NCI-H2227 treated with DMSO at 0.1 percent for 48 hours (cell line): ENCODE results near the gene EBF3.
A peak's percentile ranks its signal among the peaks of the same experiment; 100 is the strongest.

ENCODE experiments used
- DNase-seq: peaks from one replicate; lab custom pipeline; 2025; lab: John Stamatoyannopoulos, UW

Gene EBF3

DNA sequence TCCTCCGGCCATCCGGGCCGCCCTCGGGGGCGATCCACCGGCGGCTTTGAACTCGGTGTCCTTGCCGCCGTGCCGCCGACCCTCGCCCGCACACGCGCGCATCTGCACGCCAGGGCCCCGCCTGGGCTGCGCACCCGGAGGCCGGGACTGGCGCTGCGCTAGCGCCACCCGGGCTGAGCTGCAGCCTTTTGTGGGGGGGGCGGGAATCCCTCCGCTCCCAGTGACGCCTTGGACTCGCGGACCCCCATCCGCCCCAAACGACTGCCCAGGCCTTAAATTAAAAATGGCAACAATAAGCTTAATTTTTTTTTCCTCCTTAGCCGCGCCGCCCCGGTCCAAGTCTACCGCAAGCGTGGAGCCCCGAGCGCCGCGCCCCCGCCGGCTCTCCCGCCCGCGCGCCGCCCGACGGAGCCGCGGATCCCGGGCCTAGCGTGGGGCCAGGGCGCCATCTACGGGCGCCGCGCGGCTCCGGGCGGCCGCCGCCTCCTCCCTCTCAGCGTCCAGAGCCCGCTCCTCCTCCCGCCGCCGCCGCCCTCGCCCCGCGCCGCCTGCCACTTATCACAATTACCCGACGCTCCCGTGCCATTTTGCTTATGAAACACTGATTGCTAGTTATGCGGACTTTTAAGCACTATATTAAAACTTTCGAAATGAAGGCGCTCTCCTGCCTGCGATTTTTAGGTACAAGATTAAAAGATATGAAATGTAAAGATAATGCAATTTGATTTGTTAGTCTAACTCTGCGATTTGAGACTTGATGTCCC is 7.5 kb upstream of the EBF3 start:
- DNase-seq: peak; percentile 21

DNA sequence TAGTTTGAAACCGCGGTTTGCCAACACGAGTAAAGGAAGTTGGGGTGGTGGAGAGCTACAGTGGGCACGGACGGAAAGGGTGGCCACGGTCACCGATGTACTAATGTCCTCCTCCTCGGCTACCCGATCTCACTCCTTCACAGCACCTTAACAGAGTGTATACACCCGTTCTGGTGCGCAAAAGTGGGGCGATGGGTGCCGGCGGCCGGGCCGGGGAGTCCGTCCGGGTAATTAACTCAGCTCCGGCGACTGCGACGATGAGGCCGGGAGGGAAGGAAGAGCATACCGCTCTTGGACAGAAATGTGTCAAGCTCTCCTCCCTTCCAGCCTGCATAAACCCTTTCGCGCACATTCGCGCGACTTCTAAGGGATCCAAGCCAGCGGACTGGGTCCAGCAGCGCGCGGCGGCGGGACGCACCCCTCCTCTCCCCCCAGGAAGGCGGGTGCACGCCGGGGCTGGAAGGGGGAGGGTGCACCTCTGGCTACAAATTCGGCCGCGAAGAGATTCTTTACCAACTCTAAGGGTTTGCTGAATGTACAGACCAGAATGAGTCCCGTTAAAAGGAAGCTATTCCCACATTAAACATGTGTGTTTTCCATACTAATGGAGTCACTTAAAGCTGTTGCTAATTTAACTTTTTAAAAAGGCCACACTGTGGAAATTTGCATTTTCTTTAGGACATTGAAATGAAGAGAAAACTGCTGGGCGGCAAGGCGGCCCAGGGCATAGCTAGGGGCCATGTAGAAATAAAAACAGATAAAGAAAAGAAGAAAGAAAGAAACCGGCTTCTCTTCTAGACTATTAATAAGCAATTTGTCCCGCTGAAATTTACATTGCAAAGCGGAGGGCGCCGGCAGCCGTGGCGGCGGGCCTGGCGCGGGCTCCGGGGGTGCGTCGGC is 6.6 kb upstream of the EBF3 start:
- no peak for DNase-seq

DNA sequence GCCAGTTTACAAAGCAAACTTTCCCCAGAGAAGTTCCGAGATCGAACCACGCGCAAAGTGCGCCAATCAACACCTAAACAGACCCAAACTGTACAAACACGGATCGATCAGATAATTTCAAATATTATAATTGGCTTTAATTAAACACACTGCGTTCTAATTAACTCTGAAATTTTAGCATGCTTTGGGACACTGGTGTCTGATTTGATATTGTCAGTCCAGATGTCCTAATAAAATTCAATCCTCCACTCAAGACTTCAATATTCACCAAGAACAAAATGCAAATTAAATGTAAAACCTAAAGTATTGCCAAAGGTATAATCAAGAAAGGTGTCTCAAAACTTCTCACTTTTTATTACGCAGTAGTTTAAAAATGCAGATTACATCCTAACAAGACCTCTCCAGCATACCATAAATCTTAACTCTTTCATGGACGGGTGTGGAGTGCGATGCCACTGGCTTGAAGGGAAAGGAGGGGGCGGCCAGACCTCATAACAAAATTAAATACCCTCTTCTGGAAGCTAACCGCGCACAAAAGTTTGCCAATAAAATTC is 5.9 kb upstream of the EBF3 start:
- DNase-seq: no peak

DNA sequence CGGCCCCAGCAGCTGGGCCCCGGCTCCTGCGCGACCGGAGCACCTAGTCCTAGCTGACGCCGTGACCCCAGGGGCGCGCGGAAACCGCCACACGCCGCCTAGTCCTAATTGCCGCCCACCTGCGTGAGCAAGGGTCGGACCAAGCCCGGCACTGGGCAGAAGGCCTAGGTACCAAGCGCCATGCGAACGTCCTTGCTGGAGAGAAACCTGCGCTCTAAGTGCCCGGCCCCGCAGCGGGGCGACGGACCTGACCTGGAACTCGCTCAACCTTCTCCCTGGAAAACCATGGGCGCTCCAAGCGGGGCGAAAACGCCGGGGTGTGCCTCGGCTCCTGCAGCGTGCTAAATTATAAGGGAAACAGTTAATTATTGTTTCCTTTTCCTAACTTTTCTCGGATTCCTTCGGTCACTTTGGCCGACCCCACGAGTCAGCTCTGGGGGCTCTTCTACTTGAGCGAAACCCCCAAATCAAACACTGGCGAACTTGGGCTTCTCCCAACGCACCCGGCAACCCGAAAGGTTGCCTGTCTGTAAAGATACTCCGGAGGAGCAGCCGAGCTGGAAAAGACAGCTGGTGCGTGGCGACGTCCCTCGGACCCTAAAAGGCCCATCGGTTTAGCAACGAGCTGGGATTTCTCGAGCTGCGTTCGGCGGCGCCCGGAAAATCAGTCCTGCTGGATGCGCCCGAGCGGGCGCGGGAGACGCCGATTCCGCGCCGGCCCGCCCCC is 5.3 kb upstream of the EBF3 start:
- no peak for DNase-seq

DNA sequence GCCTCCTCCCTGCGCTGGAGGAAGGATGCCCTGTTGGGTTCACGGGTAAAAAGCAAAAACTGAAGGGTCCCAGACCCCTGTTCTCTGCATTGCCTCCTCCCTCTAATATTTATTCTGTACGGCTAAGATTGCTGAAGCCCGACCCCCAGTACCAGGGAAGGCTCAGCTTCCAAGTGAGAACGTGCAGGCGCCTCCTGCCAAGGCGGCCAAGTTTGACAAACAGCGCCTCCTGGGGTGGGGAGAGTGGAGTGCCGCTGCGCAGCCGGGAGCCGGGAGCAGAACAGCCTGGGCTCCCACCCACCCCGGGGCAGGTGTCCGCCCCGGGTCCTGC is 4.7 kb upstream of the EBF3 start:
- DNase-seq: no peak

DNA sequence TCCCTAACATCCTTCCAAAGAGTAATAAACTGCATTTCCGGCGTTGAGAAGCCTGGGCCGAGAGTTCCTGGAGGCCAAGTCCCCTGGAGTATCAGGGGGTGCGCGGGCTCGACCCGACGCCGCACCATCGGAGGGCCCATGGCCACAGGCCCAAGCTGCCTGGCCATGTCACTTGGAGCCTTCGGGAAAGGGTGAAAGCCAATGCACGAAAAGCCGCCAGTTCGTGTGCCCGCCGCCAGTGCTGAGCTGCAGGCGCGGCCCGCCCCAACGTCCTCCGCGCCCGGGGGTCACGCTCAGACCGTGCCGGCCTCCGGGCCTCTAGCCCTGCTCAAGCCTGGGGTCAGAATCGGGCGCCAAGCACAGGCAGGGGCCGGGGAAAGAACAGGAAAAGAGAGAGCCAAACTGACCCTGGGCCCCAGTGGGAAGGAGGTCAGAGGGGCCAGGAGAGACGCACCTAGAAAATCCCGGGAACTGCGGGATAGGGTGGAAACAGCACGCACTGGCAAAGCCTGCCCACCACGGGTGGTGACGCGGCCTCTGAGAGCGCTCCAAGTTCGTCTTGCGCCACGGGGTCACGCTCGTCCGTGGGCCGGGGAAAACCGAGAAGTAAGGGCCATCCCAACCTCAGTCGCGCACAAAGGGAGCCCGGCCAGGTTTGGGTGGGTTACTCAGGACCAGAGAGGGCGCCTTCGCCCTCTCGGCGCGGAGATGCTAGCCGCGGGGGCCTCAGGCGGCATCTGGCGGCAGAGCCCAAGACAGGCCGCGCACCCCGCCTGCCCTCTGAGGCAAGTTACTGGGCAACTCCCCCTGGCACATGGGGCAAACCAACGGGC is 4.2 kb upstream of the EBF3 start:
- no peak for DNase-seq

DNA sequence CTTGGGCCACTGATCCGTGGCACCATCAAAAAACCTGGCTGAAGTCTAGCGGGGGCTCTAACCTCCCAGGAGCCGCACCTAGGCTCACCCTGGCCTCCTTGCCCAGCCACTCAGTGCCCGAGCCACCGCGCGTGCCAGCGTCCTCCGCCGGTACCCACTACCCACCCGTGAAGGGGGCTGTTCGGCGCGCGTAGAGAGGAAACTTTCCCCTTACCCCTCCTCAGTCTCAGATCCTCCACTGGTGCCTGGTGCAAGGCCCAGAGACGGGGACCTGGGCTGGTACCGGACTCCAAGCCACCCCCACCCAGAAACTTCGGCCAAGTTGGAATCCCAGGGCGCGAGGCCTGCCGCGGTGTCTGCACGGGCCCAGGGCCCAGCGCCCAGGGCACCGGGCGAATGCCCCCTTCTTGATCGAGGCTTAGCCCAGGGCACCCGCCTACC is 3.5 kb upstream of the EBF3 start:
- DNase-seq: no peak

DNA sequence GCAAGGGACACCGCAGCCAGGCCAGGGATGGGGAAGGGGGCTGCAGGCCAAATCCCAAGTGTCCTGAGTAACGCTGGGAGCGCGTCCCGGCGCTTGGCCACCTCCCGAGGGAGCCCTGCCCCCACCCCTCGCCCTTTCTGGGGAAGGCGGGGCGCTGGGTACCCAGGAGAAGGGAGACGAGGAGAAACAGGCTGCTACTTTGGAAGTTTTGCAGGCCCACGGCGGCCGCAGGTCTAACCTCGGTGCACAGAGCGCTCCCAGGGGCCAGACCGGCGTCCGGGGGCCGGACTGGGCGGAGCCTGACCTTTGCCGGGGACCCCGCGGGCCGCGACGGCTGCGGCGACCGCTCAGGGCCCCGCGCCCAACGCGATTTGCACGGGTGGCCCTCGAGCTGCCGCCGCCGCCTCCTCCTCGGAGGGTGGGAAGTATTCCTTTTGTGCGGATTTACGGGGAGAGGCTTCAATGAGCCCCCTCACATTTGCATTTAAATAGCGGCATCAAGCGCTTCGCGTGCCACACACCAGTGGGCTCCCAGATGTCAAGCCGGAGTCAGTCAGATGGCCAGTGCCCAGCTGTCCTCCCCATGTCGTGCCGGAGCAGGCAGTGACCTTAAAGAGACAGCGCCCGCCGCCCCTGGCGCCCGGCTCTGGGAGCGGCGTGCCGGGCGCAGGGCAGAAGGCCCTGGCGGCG is 3.0 kb upstream of the EBF3 start:
- no peak for DNase-seq

DNA sequence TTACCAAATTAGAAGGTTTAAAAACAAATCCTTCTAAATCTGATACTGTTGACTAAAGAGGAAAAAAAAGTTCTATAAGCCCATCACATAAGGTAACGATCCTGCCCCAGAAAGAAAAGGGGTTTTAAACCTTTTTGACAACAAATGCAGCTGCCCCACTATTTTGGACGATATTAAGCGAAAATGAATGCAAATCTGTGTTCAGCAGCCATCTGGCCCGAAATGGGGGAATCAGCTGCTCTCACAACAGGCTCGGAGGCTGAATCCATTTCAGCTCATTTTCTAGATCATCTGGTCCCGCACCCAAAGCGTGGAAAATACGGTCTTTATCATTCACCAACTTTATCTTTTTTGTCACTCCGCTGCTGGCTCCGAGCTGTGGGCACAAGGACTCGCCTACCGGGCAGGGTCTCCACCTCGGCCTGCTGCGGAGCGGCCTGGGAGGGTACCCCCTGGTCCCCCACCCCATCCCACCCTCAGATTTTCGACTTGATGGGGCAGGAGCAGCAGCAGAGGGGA is 2.4 kb upstream of the EBF3 start:
- no peak for DNase-seq

DNA sequence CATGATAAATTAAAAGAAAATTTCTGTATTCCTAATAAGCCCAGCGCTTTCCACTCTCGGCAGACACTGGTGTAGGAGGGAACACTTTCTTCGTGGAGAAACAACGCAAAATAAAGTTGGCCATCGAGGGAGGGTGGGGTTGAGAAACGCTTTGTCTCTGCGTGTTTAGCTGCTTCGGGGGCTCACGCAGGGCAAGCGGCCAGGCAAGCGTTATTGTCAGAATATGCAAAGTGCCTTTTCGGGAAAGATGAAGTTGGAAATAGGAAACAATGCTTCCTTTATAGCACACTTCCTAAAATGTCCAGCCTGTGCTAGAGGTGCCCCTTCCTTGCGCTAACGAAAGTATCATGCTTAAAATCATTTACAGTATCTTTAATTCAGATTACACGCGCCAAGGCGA is 1.9 kb upstream of the EBF3 start:
- DNase-seq: no peak

DNA sequence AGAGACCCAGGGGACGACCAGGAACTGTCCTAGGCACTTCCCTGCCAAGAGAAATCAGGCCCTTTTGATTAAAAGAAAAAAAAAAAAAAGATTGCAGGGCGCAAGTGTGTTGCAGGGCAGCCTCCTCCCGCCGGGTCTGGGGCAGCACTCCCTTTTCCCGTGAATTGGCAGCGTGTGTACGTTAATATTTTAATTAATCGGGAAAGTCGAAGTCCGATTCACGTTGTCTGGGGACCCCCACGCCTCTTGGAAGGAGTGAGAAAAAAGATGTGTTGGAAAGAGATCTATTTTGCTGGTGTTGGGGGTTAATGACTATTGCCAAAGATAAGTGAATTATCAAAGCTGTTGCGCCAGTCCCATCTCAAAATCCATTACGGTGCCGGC is 1.3 kb upstream of the EBF3 start:
- no peak for DNase-seq

DNA sequence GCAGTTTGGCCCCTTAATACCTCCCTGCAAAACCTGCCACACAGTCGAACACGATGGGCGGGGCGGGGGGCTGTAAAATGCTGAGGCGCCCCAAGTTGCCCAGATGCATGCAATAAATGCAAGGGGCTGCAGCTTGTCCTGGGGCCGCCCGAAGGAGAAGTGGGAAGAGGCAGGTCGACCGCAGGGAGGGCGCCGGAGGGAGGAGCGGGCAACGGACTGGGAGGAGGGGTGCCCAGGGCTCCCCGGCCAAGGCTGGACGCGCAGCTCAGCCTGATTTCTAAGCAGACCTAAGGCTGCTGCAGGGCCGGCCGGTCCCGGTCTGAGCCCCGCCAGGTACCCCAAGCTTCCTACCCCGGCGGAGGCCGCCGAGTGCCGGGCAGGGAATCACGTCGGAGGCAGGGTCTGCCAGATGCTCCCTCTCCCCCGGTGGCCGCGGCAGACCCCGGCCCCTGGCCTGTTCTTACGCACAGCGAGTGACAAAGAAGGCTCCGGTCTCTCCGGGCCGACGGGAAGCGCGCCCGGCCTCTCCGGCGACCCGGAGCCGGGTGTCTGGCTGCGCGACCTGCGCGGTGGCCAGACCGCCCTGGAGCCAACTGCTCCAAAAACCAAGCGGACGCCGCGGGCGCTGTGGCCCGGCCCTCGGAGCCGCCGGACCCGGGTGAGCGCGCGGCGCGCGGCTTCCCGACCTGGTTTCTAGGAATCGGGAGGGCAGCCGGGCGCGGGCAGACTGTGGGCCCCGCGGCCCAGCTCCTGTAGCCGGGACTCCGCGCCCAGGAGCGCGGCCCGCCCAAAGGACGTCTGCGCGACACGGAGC is 744 bp upstream of the EBF3 start:
- DNase-seq: no peak

DNA sequence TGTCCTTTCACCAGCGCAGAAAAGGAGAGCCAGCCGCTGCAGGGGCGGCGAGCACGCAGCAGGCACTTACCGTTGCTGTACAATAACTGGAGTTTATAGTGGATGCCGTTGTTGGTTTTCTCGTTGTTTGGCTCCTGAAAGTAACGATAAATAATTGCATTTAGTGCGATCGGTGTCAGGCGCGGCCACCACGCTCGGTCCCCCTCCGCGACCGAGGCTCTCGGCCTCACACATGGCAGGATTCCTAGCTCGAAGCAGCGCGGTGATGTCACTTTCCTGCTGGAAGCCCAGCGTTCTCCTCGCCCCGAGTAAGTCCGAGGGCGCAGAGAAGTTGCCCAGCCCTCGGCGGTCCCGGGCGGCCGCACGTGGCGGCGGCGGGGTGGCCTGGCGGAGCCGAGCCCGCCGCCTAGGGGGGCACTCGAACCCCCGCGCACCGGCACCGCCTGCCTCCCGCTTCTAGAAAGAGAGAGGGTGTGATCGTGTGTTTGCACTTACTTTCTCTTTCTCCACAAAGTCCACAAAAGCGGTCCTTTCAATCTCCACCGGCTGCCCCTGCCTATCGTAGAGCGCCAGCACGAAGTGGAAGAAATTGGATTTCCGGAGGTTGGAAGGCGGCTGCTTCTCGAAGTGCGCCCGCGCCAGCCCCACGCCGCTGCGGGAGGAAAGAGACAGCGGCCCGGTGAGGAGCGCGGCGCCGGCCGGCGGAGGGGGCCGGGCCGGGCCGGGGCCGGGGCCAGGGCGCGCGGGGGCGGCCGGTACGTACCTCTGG is 1.0 kb downstream of the EBF3 start:
- DNase-seq: no peak

DNA sequence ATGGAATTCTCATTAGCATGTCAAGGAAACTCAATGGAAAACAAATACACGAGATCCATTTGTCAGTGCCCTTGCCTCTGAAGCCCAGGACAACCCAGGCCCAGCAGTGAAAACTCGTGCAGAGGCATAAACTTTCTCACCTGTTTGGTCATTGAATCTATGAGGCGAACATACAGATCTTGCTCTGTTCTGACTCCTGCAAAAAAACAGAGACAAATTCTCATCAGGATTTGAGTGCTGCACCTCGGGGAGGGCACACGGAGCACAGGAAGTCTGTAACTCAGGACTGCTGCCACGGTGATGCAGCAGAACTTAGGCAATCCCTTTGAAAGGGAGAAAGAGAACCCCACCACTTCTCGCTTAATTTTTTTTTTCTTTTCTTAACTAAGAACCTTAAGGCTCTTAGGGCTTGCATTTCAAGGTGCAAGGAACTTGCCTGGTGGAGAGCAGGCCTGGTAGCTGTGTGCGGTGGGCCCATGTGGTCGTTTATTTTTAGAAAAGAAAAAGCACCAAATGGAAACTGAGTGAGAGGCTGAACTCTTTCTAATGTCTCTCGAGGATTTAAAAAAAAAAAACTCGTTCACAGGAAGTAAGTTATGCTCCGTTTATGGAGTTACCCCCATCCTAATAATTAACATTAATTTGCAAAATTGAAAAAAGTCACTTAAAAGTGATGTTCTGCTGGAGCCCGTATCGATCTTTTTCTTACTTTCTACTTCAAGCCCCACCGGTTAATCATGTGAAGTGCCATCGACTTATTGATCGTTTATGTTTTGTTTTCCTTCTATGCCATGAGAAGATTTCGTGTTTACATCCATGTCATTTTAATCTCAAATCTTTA is 1.8 kb downstream of the EBF3 start:
- no peak for DNase-seq

DNA sequence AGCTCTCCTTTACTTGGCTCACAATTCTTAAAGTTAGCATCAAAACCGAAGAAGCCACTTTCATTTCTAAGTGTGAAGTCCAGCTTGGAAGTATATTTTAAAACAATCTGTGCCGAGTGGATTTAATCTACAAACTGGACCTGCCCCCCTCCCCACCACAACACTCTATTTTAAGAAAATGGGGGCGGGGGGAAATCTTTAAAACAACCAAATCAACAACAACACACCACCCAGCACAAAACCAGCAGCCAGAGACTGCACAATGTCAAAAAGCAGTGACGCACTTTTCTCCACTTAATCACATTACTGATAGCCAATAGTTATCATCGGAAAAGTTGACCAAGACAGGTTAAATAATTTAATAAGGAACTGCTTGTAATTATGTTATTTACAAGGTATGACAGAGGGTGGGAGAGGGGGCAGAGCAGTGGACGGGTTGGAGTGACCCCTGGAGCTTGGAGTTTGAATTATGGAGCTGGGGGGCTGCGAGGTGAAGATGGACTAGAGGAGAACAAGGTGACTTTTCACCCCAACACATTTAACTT is 2.8 kb downstream of the EBF3 start:
- DNase-seq: no peak

DNA sequence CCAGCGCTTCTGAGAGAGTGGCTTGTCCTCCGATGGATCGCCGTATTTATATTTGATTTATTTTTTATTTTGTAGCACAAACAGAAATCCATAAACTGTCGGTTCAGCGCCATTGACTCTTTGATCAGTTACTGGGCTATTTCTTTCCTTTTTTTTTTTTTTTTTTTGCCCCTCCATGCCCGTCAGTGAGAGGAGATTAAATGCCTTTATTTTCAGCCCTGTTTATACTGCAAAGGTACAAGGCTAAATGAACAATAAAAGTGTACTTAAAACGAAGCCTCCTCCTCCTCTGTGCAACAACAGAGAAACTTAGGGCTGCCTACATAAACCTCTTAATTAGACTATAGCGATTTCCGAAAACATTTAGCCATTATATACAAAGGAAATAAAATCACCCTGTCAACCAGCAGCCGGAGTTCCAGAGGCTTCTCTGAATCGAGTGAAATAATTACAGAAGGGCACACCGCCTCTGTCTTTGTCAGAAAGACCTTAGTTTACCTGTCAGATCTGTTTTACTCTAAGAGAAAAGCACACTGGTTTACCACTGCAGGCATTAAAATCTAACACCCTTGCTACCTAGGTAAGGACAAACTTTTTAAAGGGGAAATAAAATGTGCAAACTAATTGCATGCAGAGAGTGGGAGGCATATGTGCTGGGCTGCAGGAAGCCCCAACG is 3.5 kb downstream of the EBF3 start:
- no peak for DNase-seq
